ENCODE results near the gene FBXO31. TPM values are rescaled to one million over a fixed set of nuclear protein-coding genes. Genes with fewer than 3 reads are reported as not detected.
"Not testable (repeated sequence)": the region's sequence is repeated elsewhere in the genome, so short reads cannot be mapped to it uniquely, and the experiment has no call there.

Gene FBXO31
- total RNA-seq, 1 experiment from 2014 or later: 18.8 TPM

DNA sequence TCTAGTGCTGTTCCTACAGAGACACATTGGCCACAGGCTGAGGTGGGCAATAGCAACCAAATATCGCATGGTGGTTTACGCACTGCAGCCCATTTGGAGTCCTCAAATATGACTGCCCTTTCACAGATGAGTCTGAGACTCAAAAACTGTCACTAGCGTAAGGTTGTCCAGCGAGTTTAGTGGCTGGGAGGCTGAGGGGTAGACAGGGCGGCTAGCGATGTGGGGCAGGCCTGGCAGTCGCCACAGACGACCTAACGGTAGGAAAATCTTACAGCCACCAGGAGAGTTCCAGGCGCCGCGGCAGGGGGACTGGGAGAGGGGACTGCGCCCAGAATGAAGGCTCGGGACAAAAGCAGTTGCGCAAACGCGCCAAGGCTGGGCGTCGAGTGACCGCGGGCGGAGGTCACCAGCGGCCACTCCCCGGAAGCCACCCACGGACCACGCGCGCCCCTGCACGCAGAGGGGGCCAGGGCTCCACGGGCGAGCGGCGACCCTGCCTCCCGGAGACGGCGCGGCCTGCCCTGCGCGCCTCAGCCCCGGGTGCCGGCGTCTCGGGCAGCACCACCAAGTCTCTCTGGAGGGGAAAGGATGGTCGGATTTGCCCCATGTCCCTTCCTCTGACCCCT is 7.9 kb upstream of the FBXO31 start:
- POLR2A ChIA-PET (ENCODE audit: unreplicated experiment): no interaction called here
- peak overlapping the region; percentile 76 for H3K27ac ChIP-seq
- H4K20me1 ChIP-seq (ENCODE audit: insufficient read depth): peaks cover 33% of the 10 kb centered on the region
- no peak for DNase-seq
- H3K9me3 ChIP-seq (ENCODE audit: insufficient read depth, low read depth): no peaks in the 10 kb centered on the region
- H3K27me3 ChIP-seq (ENCODE audit: insufficient read depth, low read depth): no peaks in the 10 kb centered on the region
- peaks cover 34% of the 10 kb centered on the region for H3K79me2 ChIP-seq (ENCODE audit: low read depth)
- peak overlapping the region; percentile 70; the same call in 1 of the 2 replicates for H2AFZ ChIP-seq
- peak overlapping the region; percentile 71 for H3K4me3 ChIP-seq
- BruUV-seq (replicated peaks): TSS peak; percentile 79
- no peak for TF ChIP-seq EZH2 (IDR thresholded peaks at IDR 0.05; ENCODE audit: low read depth)
- TF ChIP-seq, protein P1, sequence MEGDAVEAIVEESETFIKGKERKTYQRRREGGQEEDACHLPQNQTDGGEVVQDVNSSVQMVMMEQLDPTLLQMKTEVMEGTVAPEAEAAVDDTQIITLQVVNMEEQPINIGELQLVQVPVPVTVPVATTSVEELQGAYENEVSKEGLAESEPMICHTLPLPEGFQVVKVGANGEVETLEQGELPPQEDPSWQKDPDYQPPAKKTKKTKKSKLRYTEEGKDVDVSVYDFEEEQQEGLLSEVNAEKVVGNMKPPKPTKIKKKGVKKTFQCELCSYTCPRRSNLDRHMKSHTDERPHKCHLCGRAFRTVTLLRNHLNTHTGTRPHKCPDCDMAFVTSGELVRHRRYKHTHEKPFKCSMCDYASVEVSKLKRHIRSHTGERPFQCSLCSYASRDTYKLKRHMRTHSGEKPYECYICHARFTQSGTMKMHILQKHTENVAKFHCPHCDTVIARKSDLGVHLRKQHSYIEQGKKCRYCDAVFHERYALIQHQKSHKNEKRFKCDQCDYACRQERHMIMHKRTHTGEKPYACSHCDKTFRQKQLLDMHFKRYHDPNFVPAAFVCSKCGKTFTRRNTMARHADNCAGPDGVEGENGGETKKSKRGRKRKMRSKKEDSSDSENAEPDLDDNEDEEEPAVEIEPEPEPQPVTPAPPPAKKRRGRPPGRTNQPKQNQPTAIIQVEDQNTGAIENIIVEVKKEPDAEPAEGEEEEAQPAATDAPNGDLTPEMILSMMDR (conservative IDR thresholded peaks at IDR 0.05): no peak
- H3K4me2 ChIP-seq: peak overlapping the region; percentile 87
- peaks cover 24% of the 10 kb centered on the region for H3F3A ChIP-seq (ENCODE audit: insufficient read depth, low read depth)
- intact Hi-C loops (cut with micrococcal nuclease; ENCODE audit: unreplicated experiment): loop anchor here (5.0 kb wide), 3 partner anchors 376 to 829 kb away; partner anchors contain the start of genes KLHDC4 and SLC7A5
- peaks cover 39% of the 10 kb centered on the region for H3K4me1 ChIP-seq (replicated peaks; ENCODE audit: insufficient read depth)
- H3K9me2 ChIP-seq (ENCODE audit: insufficient read depth): no peaks in the 10 kb centered on the region
- no peaks in the 10 kb centered on the region for H3K36me3 ChIP-seq (ENCODE audit: low read depth)
- CTCF ChIA-PET: no interaction called here

DNA sequence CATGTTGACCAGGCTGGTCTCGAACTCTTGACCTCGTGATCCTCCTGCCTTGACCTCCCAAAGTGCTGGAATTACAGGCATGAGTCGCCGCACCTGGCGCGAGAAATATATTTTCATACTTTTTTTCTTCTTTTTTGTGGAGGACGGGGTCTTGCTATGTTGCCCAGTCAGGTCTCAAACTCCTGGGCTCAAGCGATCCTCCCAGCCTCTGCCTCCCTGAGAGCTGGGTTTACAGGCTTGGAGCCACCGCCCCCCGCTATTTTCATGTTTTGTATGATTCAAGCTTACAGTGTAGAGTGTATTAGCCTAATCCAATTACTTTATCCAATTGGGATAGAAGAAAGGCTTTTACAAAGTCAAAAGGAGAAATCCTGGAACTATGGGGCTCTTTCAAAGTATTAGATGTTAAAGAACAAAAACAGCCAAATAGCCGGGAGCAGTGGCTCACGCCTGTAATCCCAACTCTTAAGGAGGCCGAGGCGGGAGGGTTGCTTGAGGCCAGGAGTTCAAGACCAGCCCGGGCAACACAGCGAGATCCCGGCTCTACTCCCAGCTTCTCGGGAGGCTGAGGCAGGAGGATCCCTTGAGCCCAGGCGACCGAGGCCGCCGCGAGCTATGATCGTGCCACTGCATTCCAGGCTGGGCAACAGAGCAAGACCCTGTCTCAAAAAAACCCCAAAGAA is 7.2 kb upstream of the FBXO31 start:
- peaks cover 39% of the 10 kb centered on the region for H3K4me1 ChIP-seq (replicated peaks; ENCODE audit: insufficient read depth)
- H3K27ac ChIP-seq: peak overlapping the region; percentile 76
- intact Hi-C loops (cut with micrococcal nuclease; ENCODE audit: unreplicated experiment): loop anchor here (5.0 kb wide), 3 partner anchors 377 to 828 kb away; partner anchors contain the start of genes KLHDC4 and SLC7A5
- no peaks in the 10 kb centered on the region for H3K27me3 ChIP-seq (ENCODE audit: insufficient read depth, low read depth)
- CTCF ChIA-PET: no interaction called here
- H3K4me2 ChIP-seq: peak overlapping the region; percentile 87
- H3K4me3 ChIP-seq: peak overlapping the region; percentile 71; the same call in 1 of the 2 replicates
- no peaks in the 10 kb centered on the region for H3K9me2 ChIP-seq (ENCODE audit: insufficient read depth)
- H3K79me2 ChIP-seq (ENCODE audit: low read depth): peaks cover 28% of the 10 kb centered on the region
- H2AFZ ChIP-seq: no peak overlapping the region
- H3K36me3 ChIP-seq (ENCODE audit: low read depth): no peaks in the 10 kb centered on the region
- no TSS peak for BruUV-seq (replicated peaks)
- H4K20me1 ChIP-seq (ENCODE audit: insufficient read depth): peaks cover 28% of the 10 kb centered on the region
- TF ChIP-seq EZH2 (IDR thresholded peaks at IDR 0.05; ENCODE audit: low read depth): no peak
- TF ChIP-seq, protein P1 (conservative IDR thresholded peaks at IDR 0.05): no peak
- POLR2A ChIA-PET (ENCODE audit: unreplicated experiment): no interaction called here
- no peaks in the 10 kb centered on the region for H3K9me3 ChIP-seq (ENCODE audit: insufficient read depth, low read depth)
- no peak for DNase-seq
- H3F3A ChIP-seq (ENCODE audit: insufficient read depth, low read depth): peaks cover 24% of the 10 kb centered on the region

DNA sequence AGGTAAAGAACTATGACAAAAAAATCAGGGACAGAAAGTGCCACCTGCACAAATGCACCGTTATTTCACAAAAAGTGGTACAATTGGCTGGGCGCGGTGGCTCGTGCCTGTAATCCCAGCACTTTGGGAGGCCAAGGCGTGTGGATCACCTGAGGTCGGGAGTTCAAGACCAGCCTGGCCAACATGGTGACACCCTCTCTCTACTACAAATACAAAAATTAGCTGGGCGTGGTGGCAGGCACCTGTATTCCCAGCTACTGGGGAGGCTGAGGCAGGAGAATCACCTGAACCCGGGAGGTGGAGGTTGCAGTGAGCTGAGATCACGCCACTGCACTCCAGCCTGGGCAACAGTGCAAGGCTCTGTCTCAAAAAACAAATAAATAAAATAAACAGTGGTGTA is 6.3 kb upstream of the FBXO31 start:
- H3K4me2 ChIP-seq; POLR2A ChIA-PET (ENCODE audit: unreplicated experiment); H3K36me3 ChIP-seq (ENCODE audit: low read depth); H2AFZ ChIP-seq; BruUV-seq (replicated peaks); CTCF ChIA-PET; H3K9me2 ChIP-seq (ENCODE audit: insufficient read depth); DNase-seq; H3K9me3 ChIP-seq (ENCODE audit: insufficient read depth, low read depth); H3K4me3 ChIP-seq; H3K27me3 ChIP-seq (ENCODE audit: insufficient read depth, low read depth): not testable (repeated sequence)
- intact Hi-C loops (cut with micrococcal nuclease; ENCODE audit: unreplicated experiment): loop anchor here (5.0 kb wide), 3 partner anchors 377 to 828 kb away; partner anchors contain the start of genes KLHDC4 and SLC7A5
- Histone ChIP-seq H3F3A (ENCODE audit: insufficient read depth, low read depth) (peaks cover 28% of the 10 kb centered on the region), H3K79me2 (ENCODE audit: low read depth) (peaks cover 21% of the 10 kb centered on the region), H3K27ac (peak overlapping the region; percentile 83; the same call in 1 of the 2 replicates), H4K20me1 (ENCODE audit: insufficient read depth) (peaks cover 20% of the 10 kb centered on the region), H3K4me1 (replicated peaks; ENCODE audit: insufficient read depth) (peaks cover 39% of the 10 kb centered on the region)

All from PC-9 (cell line).